ENCODE measurements around the gene ARHGAP32. TPM values are rescaled to one million over a fixed set of nuclear protein-coding genes. Genes with fewer than 3 reads are reported as not detected.

Gene ARHGAP32
- total RNA-seq, 1 donor from 2014 or later = 15.2 TPM

- H3K27me3 Mint-ChIP-seq (ENCODE audit: unreplicated experiment) = no peaks in the 10 kb centered on the region
- no peak overlapping the region for H3K27ac Mint-ChIP-seq (ENCODE audit: unreplicated experiment)
- no peak for TF ChIP-seq CTCF (IDR thresholded peaks at IDR 0.05)
- no peaks in the 10 kb centered on the region for H3K9me3 Mint-ChIP-seq (ENCODE audit: unreplicated experiment)
- no peak overlapping the region for H3K4me3 Mint-ChIP-seq (ENCODE audit: unreplicated experiment)
- no peak for DNase-seq (ENCODE audit: extremely low spot score, unreplicated experiment)
- H3K36me3 Mint-ChIP-seq (ENCODE audit: unreplicated experiment) = peaks cover 11% of the 10 kb centered on the region
- H3K4me1 Mint-ChIP-seq (ENCODE audit: unreplicated experiment) = peaks cover 1% of the 10 kb centered on the region
These were observed 226.6 kb downstream of the ARHGAP32 start for GRCh38 chr11:128965485-128965884.

- no peak for DNase-seq (ENCODE audit: extremely low spot score, unreplicated experiment)
- H3K27me3 Mint-ChIP-seq (ENCODE audit: unreplicated experiment) = no peaks in the 10 kb centered on the region
- no peak overlapping the region for H3K4me3 Mint-ChIP-seq (ENCODE audit: unreplicated experiment)
- peaks cover 3% of the 10 kb centered on the region for H3K36me3 Mint-ChIP-seq (ENCODE audit: unreplicated experiment)
- no peaks in the 10 kb centered on the region for H3K9me3 Mint-ChIP-seq (ENCODE audit: unreplicated experiment)
- H3K4me1 Mint-ChIP-seq (ENCODE audit: unreplicated experiment) = peaks cover 1% of the 10 kb centered on the region
- TF ChIP-seq CTCF (IDR thresholded peaks at IDR 0.05) = no peak
- H3K27ac Mint-ChIP-seq (ENCODE audit: unreplicated experiment) = no peak overlapping the region
These were observed 227.6 kb downstream of the ARHGAP32 start for GRCh38 chr11:128964463-128964930.

- DNase-seq (ENCODE audit: extremely low spot score, unreplicated experiment) = no peak
- TF ChIP-seq CTCF (IDR thresholded peaks at IDR 0.05) = no peak
- Mint-ChIP-seq H3K27ac (ENCODE audit: unreplicated experiment) (no peak overlapping the region), H3K36me3 (ENCODE audit: unreplicated experiment) (peaks cover 3% of the 10 kb centered on the region), H3K27me3 (ENCODE audit: unreplicated experiment) (no peaks in the 10 kb centered on the region), H3K4me3 (ENCODE audit: unreplicated experiment) (no peak overlapping the region), H3K4me1 (ENCODE audit: unreplicated experiment) (peaks cover 1% of the 10 kb centered on the region), H3K9me3 (ENCODE audit: unreplicated experiment) (no peaks in the 10 kb centered on the region)
These were observed 228.3 kb downstream of the ARHGAP32 start for GRCh38 chr11:128963744-128964325.

DNA sequence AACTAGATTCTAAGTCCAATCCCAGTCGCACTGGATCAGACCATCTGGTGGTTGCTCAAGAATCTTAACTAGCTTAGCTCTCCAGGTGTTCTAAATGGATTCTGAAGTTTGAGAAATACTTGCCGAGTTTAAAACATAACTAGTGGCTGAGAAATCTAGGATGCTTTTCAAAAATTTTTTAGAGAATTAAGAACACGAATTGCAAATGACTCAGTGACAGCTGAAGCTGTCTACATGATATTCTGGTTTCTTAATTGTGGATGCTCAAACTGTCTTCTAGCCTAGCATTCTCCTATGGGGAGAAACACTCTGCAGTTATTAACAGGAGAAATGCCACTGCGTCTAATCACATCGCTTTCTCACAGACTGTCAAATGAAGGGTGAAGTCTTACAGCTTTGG is 229.2 kb downstream of the ARHGAP32 start:
- H3K36me3 Mint-ChIP-seq (ENCODE audit: unreplicated experiment) = peaks cover 3% of the 10 kb centered on the region
- H3K4me1 Mint-ChIP-seq (ENCODE audit: unreplicated experiment) = peaks cover 1% of the 10 kb centered on the region
- no peak overlapping the region for H3K27ac Mint-ChIP-seq (ENCODE audit: unreplicated experiment)
- DNase-seq (ENCODE audit: extremely low spot score, unreplicated experiment) = no peak
- no peaks in the 10 kb centered on the region for H3K9me3 Mint-ChIP-seq (ENCODE audit: unreplicated experiment)
- H3K27me3 Mint-ChIP-seq (ENCODE audit: unreplicated experiment) = peaks cover 5% of the 10 kb centered on the region
- no peak overlapping the region for H3K4me3 Mint-ChIP-seq (ENCODE audit: unreplicated experiment)
- TF ChIP-seq CTCF (IDR thresholded peaks at IDR 0.05) = no peak

DNA sequence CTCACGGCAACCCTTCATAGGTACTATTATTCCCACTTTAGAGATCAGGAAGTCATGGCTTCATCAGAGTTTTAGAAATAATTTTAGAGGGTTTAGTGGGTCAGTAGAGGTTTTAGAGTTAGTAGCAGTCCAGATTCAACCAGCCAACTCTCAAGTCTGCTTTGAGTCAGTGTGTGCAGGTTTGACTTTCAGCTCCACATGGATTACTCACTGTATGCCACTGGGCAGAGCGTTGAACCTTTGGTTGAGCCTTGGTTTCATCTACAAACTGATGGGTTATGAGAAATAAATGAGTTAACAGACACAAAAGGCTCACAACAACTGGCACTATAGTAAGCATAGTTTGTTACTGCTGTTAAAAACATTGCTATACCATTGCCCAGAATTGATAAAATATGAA is 230.5 kb downstream of the ARHGAP32 start:
- Mint-ChIP-seq H3K27ac (ENCODE audit: unreplicated experiment) (no peak overlapping the region), H3K4me3 (ENCODE audit: unreplicated experiment) (no peak overlapping the region), H3K9me3 (ENCODE audit: unreplicated experiment) (no peaks in the 10 kb centered on the region), H3K36me3 (ENCODE audit: unreplicated experiment) (peaks cover 3% of the 10 kb centered on the region), H3K4me1 (ENCODE audit: unreplicated experiment) (peaks cover 1% of the 10 kb centered on the region), H3K27me3 (ENCODE audit: unreplicated experiment) (peaks cover 12% of the 10 kb centered on the region)
- TF ChIP-seq CTCF (IDR thresholded peaks at IDR 0.05) = no peak
- peak; percentile 3 for DNase-seq (ENCODE audit: extremely low spot score, unreplicated experiment)

Data from osteocyte (in vitro differentiated cells).